H1 (cell line): ENCODE measurements around the gene DOCK3. TPM values are rescaled to one million over a fixed set of nuclear protein-coding genes. Genes with fewer than 3 reads are reported as not detected.

ENCODE experiments used
- CTCF ChIA-PET: fragments of 300-600 bp; sonication (Branson Sonifier 250); formaldehyde crosslinking; loops from one replicate; lab custom pipeline; 2021; ENCODE audit not compliant: partially characterized antibody; lab: Charles Lee
- POLR2A ChIA-PET: fragments of 300-600 bp; sonication (Branson Sonifier 250); formaldehyde crosslinking; loops from one replicate; lab custom pipeline; 2021; ENCODE audit warnings: inconsistent platforms; ENCODE audit not compliant: partially characterized antibody; lab: Charles Lee
- DNase-seq, 2 experiments: peaks; one replicate each; pipeline versions ENCODE4 v3.0.0 to v3.0.0-alpha.2; 2010 to 2022; ENCODE audit warnings: low spot score in 2 of 2, low read depth in 1 of 2, mixed read lengths in 1 of 2
- FAIRE-seq: peaks from 2 replicates; lab custom pipeline; 2011; peaks lifted over from hg19 to GRCh38; lab: Jason Lieb, UNC
- H2AFZ ChIP-seq: 2 replicates; pipeline ENCODE4 v1.8.1; 2012; ENCODE audit warnings: low read length, inconsistent platforms
- H2AK5ac ChIP-seq: 2 replicates; pipeline ENCODE4 v1.6.1; 2013; ENCODE audit warnings: low read depth, low read length
- H2BK120ac ChIP-seq: replicated peaks from 2 replicates; pipeline ENCODE3; 2013; ENCODE audit warnings: low read depth, low read length, inconsistent platforms
- H2BK12ac ChIP-seq: 2 replicates; pipeline ENCODE4 v1.6.1; 2013; ENCODE audit warnings: low read depth, low read length
- H2BK15ac ChIP-seq: 2 replicates; pipeline ENCODE4 v1.6.1; 2013; ENCODE audit warnings: low read length
- H2BK20ac ChIP-seq: 2 replicates; pipeline ENCODE4 v1.6.1; 2013; ENCODE audit warnings: low read length
- H2BK5ac ChIP-seq: 2 replicates; pipeline ENCODE4 v1.6.1; 2013; ENCODE audit warnings: low read depth, low read length
- H3K14ac ChIP-seq: 2 replicates; pipeline ENCODE4 v1.6.1; 2013; ENCODE audit warnings: inconsistent platforms; ENCODE audit not compliant: insufficient read length
- H3K18ac ChIP-seq: 2 replicates; pipeline ENCODE4 v1.6.1; 2013; ENCODE audit warnings: low read length; ENCODE audit errors: extremely low read depth
- H3K23ac ChIP-seq: 2 replicates; pipeline ENCODE4 v1.6.1; 2013; ENCODE audit warnings: inconsistent platforms; ENCODE audit not compliant: insufficient read length
- H3K23me2 ChIP-seq: 2 replicates; pipeline ENCODE4 v1.6.1; 2013; ENCODE audit warnings: low read depth, low read length
- H3K27ac ChIP-seq: 2 replicates; pipeline ENCODE4 v1.6.1; 2011; ENCODE audit warnings: low read depth, low read length, inconsistent platforms
- H3K27me3 ChIP-seq, 4 experiments: replicated peaks in 1 of 4; 1 replicate in 1 of 4; 2 replicates in 3 of 4; pipeline versions ENCODE4 v1.6.1 to v1.8.1; 2011 to 2013; ENCODE audit warnings: low read length in 3 of 4, mild to moderate bottlenecking in 3 of 4, inconsistent platforms in 2 of 4, mixed read lengths in 2 of 4, moderate library complexity in 1 of 4; ENCODE audit not compliant: control insufficient read depth in 3 of 4, insufficient read depth in 3 of 4; ENCODE audit errors: extremely low read depth in 1 of 4
- H3K36me3 ChIP-seq, 4 experiments: 2 replicates each; pipeline versions ENCODE4 v1.6.1 to v1.8.1; 2011 to 2013; ENCODE audit warnings: mild to moderate bottlenecking in 4 of 4, low read length in 3 of 4, moderate library complexity in 2 of 4, control low read depth in 1 of 4, inconsistent platforms in 1 of 4; ENCODE audit not compliant: insufficient read depth in 4 of 4, control insufficient read depth in 2 of 4
- H3K4ac ChIP-seq: replicated peaks from 2 replicates; pipeline ENCODE3; 2013; ENCODE audit warnings: low read length, low read depth, mixed read lengths, inconsistent platforms; ENCODE audit not compliant: insufficient read length
- H3K4me1 ChIP-seq, 4 experiments: replicated peaks in 1 of 4; 1 replicate in 1 of 4; 2 replicates in 3 of 4; pipeline versions ENCODE4 v1.6.1 to v1.8.1; 2011 to 2013; ENCODE audit warnings: low read length in 3 of 4, inconsistent platforms in 2 of 4, mixed read lengths in 1 of 4; ENCODE audit not compliant: insufficient read depth in 4 of 4, control insufficient read depth in 3 of 4
- H3K4me2 ChIP-seq, 2 experiments: 2 replicates each; pipeline versions ENCODE4 v1.6.1 to v1.8.1; 2011 to 2013; ENCODE audit warnings: low read depth in 2 of 2, low read length in 2 of 2, control low read depth in 1 of 2, inconsistent platforms in 1 of 2, mild to moderate bottlenecking in 1 of 2; ENCODE audit not compliant: insufficient read depth in 1 of 2
- H3K4me3 ChIP-seq, 4 experiments: fragments of 200-600, 300-600 bp in 1 of 4; sonication (generic), shearing (Covaris generic), sonication (Bioruptor Twin) in 1 of 4; 2 replicates each; pipeline versions ENCODE4 v1.5.1 to v1.8.1; 2011 to 2016; ENCODE audit warnings: low read length in 4 of 4, low read depth in 3 of 4, control low read depth in 2 of 4, inconsistent platforms in 2 of 4, mild to moderate bottlenecking in 2 of 4, mixed read lengths in 1 of 4, moderate library complexity in 1 of 4; ENCODE audit not compliant: insufficient read depth in 2 of 4; ENCODE audit errors: extremely low read depth in 1 of 4
- H3K56ac ChIP-seq: replicated peaks from 2 replicates; pipeline ENCODE3; 2013; ENCODE audit warnings: low read depth, mild to moderate bottlenecking, mixed read lengths, low read length, inconsistent platforms; ENCODE audit not compliant: insufficient read length
- H3K79me1 ChIP-seq: 2 replicates; pipeline ENCODE4 v1.6.1; 2013; ENCODE audit warnings: low read depth, low read length, control low read depth
- H3K79me2 ChIP-seq, 2 experiments: 2 replicates each; pipeline versions ENCODE4 v1.6.1 to v1.8.1; 2012 to 2013; ENCODE audit warnings: low read length in 2 of 2, mild to moderate bottlenecking in 2 of 2, inconsistent platforms in 1 of 2; ENCODE audit not compliant: insufficient read depth in 2 of 2, control insufficient read depth in 1 of 2
- H3K9ac ChIP-seq, 4 experiments: replicated peaks in 1 of 4; 1 replicate in 1 of 4; 2 replicates in 3 of 4; pipeline versions ENCODE4 v1.6.1 to v1.8.1; 2011 to 2013; ENCODE audit warnings: low read depth in 3 of 4, low read length in 3 of 4, control low read depth in 2 of 4, mild to moderate bottlenecking in 2 of 4, moderate library complexity in 2 of 4, inconsistent platforms in 1 of 4; ENCODE audit errors: extremely low read depth in 1 of 4
- H3K9me3 ChIP-seq, 2 experiments: 2 replicates each; pipeline versions ENCODE4 v1.6.1 to v1.8.1; 2012 to 2013; ENCODE audit warnings: mild to moderate bottlenecking in 2 of 2, moderate library complexity in 2 of 2, control low read depth in 1 of 2, inconsistent platforms in 1 of 2, low read depth in 1 of 2, low read length in 1 of 2, mixed read lengths in 1 of 2; ENCODE audit not compliant: insufficient read depth in 2 of 2
- H4K20me1 ChIP-seq, 2 experiments: replicated peaks in 1 of 2; 2 replicates each; pipeline versions ENCODE3 to v1.8.1; 2011 to 2013; ENCODE audit warnings: inconsistent platforms in 2 of 2, low read length in 2 of 2, mild to moderate bottlenecking in 1 of 2; ENCODE audit not compliant: insufficient read depth in 2 of 2, control insufficient read depth in 1 of 2
- H4K5ac ChIP-seq: 2 replicates; pipeline ENCODE4 v1.6.1; 2013; ENCODE audit warnings: low read length, low read depth, mixed read lengths, inconsistent platforms; ENCODE audit not compliant: insufficient read length
- H4K8ac ChIP-seq: 2 replicates; pipeline ENCODE4 v1.8.0; 2013; ENCODE audit warnings: mild to moderate bottlenecking, moderate library complexity, low read length, inconsistent platforms; ENCODE audit not compliant: insufficient read depth; ENCODE audit errors: extremely low read depth
- H4K91ac ChIP-seq: replicated peaks from 2 replicates; pipeline ENCODE3; 2013; ENCODE audit warnings: low read length, mixed read lengths, inconsistent platforms; ENCODE audit not compliant: insufficient read length
- BACH1 ChIP-seq: IDR thresholded peaks from 2 replicates; pipeline ENCODE4 v1.6.1; 2012; ENCODE audit warnings: low read length, improper control_type of control experiment
- FOSL1 ChIP-seq: IDR thresholded peaks from 2 replicates; pipeline ENCODE4 v1.6.1; 2011; ENCODE audit warnings: mild to moderate bottlenecking, low read depth, low read length, moderate library complexity; ENCODE audit not compliant: insufficient read depth
- HDAC2 ChIP-seq, 2 experiments: fragments of 300-600 bp in 1 of 2; sonication (generic) in 1 of 2; IDR thresholded peaks; 2 replicates each; pipeline ENCODE4 v1.6.1; 2011 to 2012; ENCODE audit warnings: low read depth in 2 of 2, low read length in 2 of 2, mild to moderate bottlenecking in 2 of 2, moderate library complexity in 2 of 2, borderline replicate concordance in 1 of 2, inconsistent platforms in 1 of 2
- MAX ChIP-seq: IDR thresholded peaks from 2 replicates; pipeline ENCODE4 v1.6.1; 2012; ENCODE audit warnings: inconsistent platforms
- RAD21 ChIP-seq, 2 experiments: IDR thresholded peaks in 1 of 2; conservative IDR thresholded peaks in 1 of 2; 2 replicates each; pipeline ENCODE4 v1.6.1; 2011; ENCODE audit warnings: low read depth in 2 of 2, low read length in 2 of 2, improper control_type of control experiment in 1 of 2, inconsistent platforms in 1 of 2, mild to moderate bottlenecking in 1 of 2, moderate library complexity in 1 of 2
- RXRA ChIP-seq: IDR thresholded peaks from 2 replicates; pipeline ENCODE4 v1.6.1; 2011; ENCODE audit warnings: low read depth, mild to moderate bottlenecking, low read length, moderate library complexity; ENCODE audit not compliant: insufficient read depth
- SIN3A ChIP-seq, 2 experiments: IDR thresholded peaks in 1 of 2; conservative IDR thresholded peaks in 1 of 2; 2 replicates each; pipeline ENCODE4 v1.6.1; 2011 to 2012; ENCODE audit warnings: low read length in 2 of 2, improper control_type of control experiment in 1 of 2, low read depth in 1 of 2, mild to moderate bottlenecking in 1 of 2
- SIX5 ChIP-seq: IDR thresholded peaks from 2 replicates; pipeline ENCODE4 v1.6.1; 2011; ENCODE audit warnings: mild to moderate bottlenecking, low read depth, low read length
- TEAD4 ChIP-seq: IDR thresholded peaks from 2 replicates; pipeline ENCODE4 v1.6.1; 2012; ENCODE audit warnings: low read depth, low read length, inconsistent platforms, mixed read lengths
- WGBS, 2 experiments: shearing (Covaris generic) in 1 of 2; methylation state at CpG; one replicate each; pipeline versions ENCODE4 v1.1.6 to v1.1.7; 2013 to 2015; ENCODE audit warnings: low lambda C conversion rate in 2 of 2, mixed read lengths in 2 of 2, inconsistent platforms in 1 of 2, low coverage in 1 of 2, missing lambda C conversion rate in 1 of 2; ENCODE audit not compliant: insufficient replicate concordance in 2 of 2, insufficient coverage in 1 of 2, insufficient read length in 1 of 2; ENCODE audit errors: extremely low coverage in 1 of 2, missing lambda C conversion rate in 1 of 2; 5-methylcytosine and 5-hydroxymethylcytosine counted together
- polyA plus RNA-seq, 7 experiments: library from polyadenylated mRNA; depleted of rRNA in 3 of 7; stranded (reverse) in 5 of 7; unstranded in 2 of 7; fragments of >200 nt in 5 of 7; fragments of 200-250 nt in 2 of 7; gene quantifications; 1 replicate in 5 of 7; 2 replicates in 1 of 7; 4 replicates in 1 of 7; pipeline versions ENCODE4 v1.2.1 to v1.2.3, GENCODE V29; 2011 to 2013; ENCODE audit warnings: missing spikeins in 2 of 7, mixed read lengths in 2 of 7
- total RNA-seq: library from RNA; stranded (reverse); fragmentation: NEBNext Ultra II Directional; extraction: Animal tissue kit (Norgen Biotek cat#: 25700); gene quantifications from 2 replicates; pipeline ENCODE4 v1.2.1, GENCODE V29; 2021

Gene DOCK3
- total and polyA plus RNA-seq, 2 of the 8 experiments (the other 6 are each of a cell fraction or from before 2014, with no cell fraction given): 2.7 to 5.0 TPM

- Histone ChIP-seq H4K5ac (no peak overlapping the region), H3K9me3 (no peaks in the 10 kb centered on the region), H3K56ac (no peak overlapping the region), H3K23me2 (no peaks in the 10 kb centered on the region), H2AFZ (no peak overlapping the region), H2BK15ac (peak overlapping the region; percentile 47; the same call in 1 of the 2 replicates), H3K4me2 (peak overlapping the region; percentile 5 to 40; a peak in 2 of 4 replicates), H4K8ac (no peak overlapping the region), H3K4ac (no peak overlapping the region), H3K9ac (no peak overlapping the region), H4K91ac (no peak overlapping the region), H3K4me1 (peaks cover 0 to 18% (median 6%) of the 10 kb centered on the region in 4 experiments; a peak in 6 of 7 replicates), H2AK5ac (no peak overlapping the region), H4K20me1 (peaks cover 2% of the 10 kb centered on the region in 2 experiments), H3K14ac (no peak overlapping the region), H3K18ac (no peak overlapping the region), H3K27me3 (no peaks in the 10 kb centered on the region), H3K36me3 (peaks cover 0 to 6% (median 0%) of the 10 kb centered on the region in 4 experiments; a peak in 1 of 8 replicates), H3K79me2 (no peaks in the 10 kb centered on the region), H2BK5ac (no peak overlapping the region), H2BK20ac (no peak overlapping the region; the same call in 1 of the 2 replicates), H3K23ac (no peak overlapping the region), H3K4me3 (no peak overlapping the region), H2BK12ac (no peak overlapping the region), H3K27ac (no peak overlapping the region), H2BK120ac (no peak overlapping the region), H3K79me1 (no peaks in the 10 kb centered on the region; the same call in none of the 2 replicates)
- DNase-seq (peak in 1 of 2 experiments; percentile 56), FAIRE-seq (no peak)
- TF ChIP-seq RXRA (no peak), HDAC2 (IDR thresholded peaks at IDR 0.05; ENCODE audit: borderline replicate concordance in 1 of 2, low read depth in 2 of 2, low read length in 2 of 2) (0 out of 4 replicates have a peak, but pooled peaks of 1 of the 2 experiments have one; percentile 4), RAD21 (IDR thresholded peaks at IDR 0.05 in 1 of 2, conservative IDR thresholded peaks at IDR 0.05 in 1 of 2; ENCODE audit: low read depth in 2 of 2, low read length in 2 of 2) (0 out of 4 replicates have a peak, but pooled peaks of 1 of the 2 experiments have one; percentile 5), SIX5 (no peak), MAX (peak; percentile 65), TEAD4 (peak; percentile 50), FOSL1 (no peak), BACH1 (0 out of 2 replicates have a peak, but pooled peaks have one; percentile 19), SIN3A (conservative IDR thresholded peaks at IDR 0.05 in 1 of 2, IDR thresholded peaks at IDR 0.05 in 1 of 2; ENCODE audit: low read depth in 1 of 2, low read length in 2 of 2) (0 out of 4 replicates have a peak, but pooled peaks of 1 of the 2 experiments have one; percentile 19)
- ChIA-PET POLR2A (interaction anchor here (0.7 to 2.1 kb wide), 10 partner anchors 8 to 79 kb away, joined by 3 to 15 read pairs (median 3); no protein-coding TSS in a partner anchor), CTCF (interaction anchor here (0.6 to 63.8 kb wide), 14 partner anchors 9 to 617 kb away, joined by 3 to 1262 read pairs (median 3); partner anchors contain the start of genes CISH, DOCK3 and MAPKAPK3)
- WGBS, 2 experiments: 48% methylated on average over 7 of the region's 7 CpGs; no CpG with 5 or more reads in 1 of the 2 experiments
Measured at GRCh38 chr3:50651920-50652529, 22.7 kb upstream of the DOCK3 start.
